IMR-90 (cell line): ENCODE data around the gene RBBP6. TPM values are rescaled to one million over a fixed set of nuclear protein-coding genes. Genes with fewer than 3 reads are reported as not detected.

Experiments
- ATAC-seq: fragments of 200-7000 bp; cut with Tn5 transposase; 2 replicates; pipeline ENCODE4 v1.9.1; 2020; ENCODE audit warnings: low read depth, mild to moderate bottlenecking, moderate library complexity
- BruUV-seq: library from RNA; stranded (reverse); fragments of 400-500 nt; replicated peaks from 2 replicates; lab custom pipeline; 2021; lab: Mats Ljungman, UMichigan
- CTCF ChIA-PET: fragments of 300-600 bp; formaldehyde crosslinking; extraction: SDS; loops from one replicate; lab custom pipeline; 2021; ENCODE audit warnings: antibody characterized with exemption; lab: Yijun Ruan, JAX
- POLR2A ChIA-PET: fragments of 300-600 bp; sonication (Branson Sonifier 250); formaldehyde crosslinking; loops from one replicate; lab custom pipeline; 2022; ENCODE audit warnings: antibody characterized with exemption; ENCODE audit not compliant: unreplicated experiment; lab: Charles Lee
- DNase-seq: peaks from one replicate; pipeline ENCODE4 v3.0.0; 2013
- H2AFZ ChIP-seq: replicated peaks from 2 replicates; pipeline ENCODE3; 2013; ENCODE audit warnings: low read length, mild to moderate bottlenecking; ENCODE audit not compliant: poor library complexity
- H2AK5ac ChIP-seq: 2 replicates; pipeline ENCODE4 v1.6.1; 2013; ENCODE audit warnings: low read depth, low read length, inconsistent platforms
- H2AK9ac ChIP-seq: replicated peaks from 2 replicates; pipeline ENCODE3; 2013; ENCODE audit warnings: mild to moderate bottlenecking, low read depth, low read length, moderate library complexity; ENCODE audit not compliant: poor library complexity
- H2BK120ac ChIP-seq: 2 replicates; pipeline ENCODE4 v1.6.1; 2013; ENCODE audit warnings: low read depth, low read length, inconsistent platforms
- H2BK15ac ChIP-seq: 3 replicates; pipeline ENCODE4 v1.6.1; 2013; ENCODE audit warnings: low read depth, low read length, inconsistent platforms
- H2BK20ac ChIP-seq: 2 replicates; pipeline ENCODE4 v1.6.1; 2013; ENCODE audit warnings: low read depth, mild to moderate bottlenecking, inconsistent platforms, low read length, moderate library complexity
- H2BK5ac ChIP-seq: 2 replicates; pipeline ENCODE4 v1.6.1; 2013; ENCODE audit warnings: mild to moderate bottlenecking, low read depth, low read length, inconsistent platforms; ENCODE audit not compliant: poor library complexity, severe bottlenecking
- H3K14ac ChIP-seq: replicated peaks from 2 replicates; pipeline ENCODE4 v1.6.1; 2013; ENCODE audit warnings: low read depth, low read length, inconsistent platforms
- H3K18ac ChIP-seq: 2 replicates; pipeline ENCODE4 v1.6.1; 2013; ENCODE audit warnings: low read depth, low read length, control low read depth
- H3K23ac ChIP-seq: 2 replicates; pipeline ENCODE4 v1.6.1; 2013; ENCODE audit warnings: low read depth, low read length, inconsistent platforms
- H3K27ac ChIP-seq: 2 replicates; pipeline ENCODE4 v1.5.1; 2013; ENCODE audit warnings: mild to moderate bottlenecking, control low read depth, low read length; ENCODE audit not compliant: insufficient read depth
- H3K27me3 ChIP-seq: 2 replicates; pipeline ENCODE4 v1.6.1; 2013; ENCODE audit warnings: low read length; ENCODE audit not compliant: control insufficient read depth, insufficient read depth
- H3K36me3 ChIP-seq: 2 replicates; pipeline ENCODE4 v1.6.1; 2013; ENCODE audit warnings: low read length, mixed read lengths; ENCODE audit not compliant: control insufficient read depth, insufficient read depth
- H3K4ac ChIP-seq: 2 replicates; pipeline ENCODE4 v1.6.1; 2013; ENCODE audit warnings: low read depth, low read length, inconsistent platforms
- H3K4me1 ChIP-seq: 2 replicates; pipeline ENCODE4 v1.6.1; 2013; ENCODE audit warnings: low read length, mixed read lengths; ENCODE audit not compliant: control insufficient read depth, insufficient read depth
- H3K4me2 ChIP-seq: 2 replicates; pipeline ENCODE4 v1.6.1; 2013; ENCODE audit warnings: low read depth, mild to moderate bottlenecking, control low read depth, low read length, moderate library complexity
- H3K4me3 ChIP-seq: 2 replicates; pipeline ENCODE4 v1.5.1; 2013; ENCODE audit warnings: low read depth, mild to moderate bottlenecking, control low read depth, low read length, moderate library complexity; ENCODE audit not compliant: insufficient read depth
- H3K56ac ChIP-seq: 2 replicates; pipeline ENCODE4 v1.6.1; 2013; ENCODE audit warnings: low read length, inconsistent platforms; ENCODE audit not compliant: insufficient read depth; ENCODE audit errors: extremely low read depth
- H3K79me1 ChIP-seq, 2 experiments: 2 replicates each; pipeline ENCODE4 v1.6.1; 2013; ENCODE audit warnings: low read length in 2 of 2, inconsistent platforms in 1 of 2, low read depth in 1 of 2
- H3K9ac ChIP-seq: 2 replicates; pipeline ENCODE4 v1.6.1; 2013; ENCODE audit warnings: low read depth, low read length, control low read depth
- H3K9me1 ChIP-seq: 2 replicates; pipeline ENCODE4 v1.6.1; 2013; ENCODE audit warnings: low read length, inconsistent platforms; ENCODE audit not compliant: insufficient read depth
- H3K9me3 ChIP-seq: 2 replicates; pipeline ENCODE4 v1.6.1; 2013; ENCODE audit warnings: low read length; ENCODE audit not compliant: control insufficient read depth, insufficient read depth
- H4K20me1 ChIP-seq: 2 replicates; pipeline ENCODE4 v1.6.1; 2013; ENCODE audit warnings: low read length, inconsistent platforms; ENCODE audit not compliant: insufficient read depth
- H4K5ac ChIP-seq: 2 replicates; pipeline ENCODE4 v1.6.1; 2013; ENCODE audit warnings: mild to moderate bottlenecking, low read depth, low read length, control low read depth
- H4K8ac ChIP-seq, 2 experiments: 2 replicates each; pipeline ENCODE4 v1.6.1; 2013; ENCODE audit warnings: low read depth in 2 of 2, low read length in 2 of 2, control low read depth in 1 of 2, inconsistent platforms in 1 of 2
- H4K91ac ChIP-seq: 2 replicates; pipeline ENCODE4 v1.6.1; 2013; ENCODE audit warnings: low read depth, low read length, inconsistent platforms; ENCODE audit not compliant: insufficient read depth
- CEBPB ChIP-seq: IDR thresholded peaks from 2 replicates; pipeline ENCODE4 v1.6.1; 2012; ENCODE audit warnings: low read depth, low read length, improper control_type of control experiment
- CHD1 ChIP-seq: IDR thresholded peaks from 2 replicates; pipeline ENCODE4 v1.6.1; 2012; ENCODE audit warnings: low read depth, low read length, improper control_type of control experiment
- CTCF ChIP-seq: conservative IDR thresholded peaks from 2 replicates; pipeline ENCODE4 v1.5.1; 2012; ENCODE audit warnings: mild to moderate bottlenecking, low read depth, low read length, improper control_type of control experiment
- NFE2L2 ChIP-seq: fragments of 150-350 bp; IDR thresholded peaks from 2 replicates; pipeline ENCODE4 v1.6.1; 2016; ENCODE audit warnings: low read depth, mild to moderate bottlenecking, low read length
- POLR2A ChIP-seq: IDR thresholded peaks from 2 replicates; pipeline ENCODE4 v1.6.1; 2012; ENCODE audit warnings: mild to moderate bottlenecking, low read depth, low read length
- RCOR1 ChIP-seq: IDR thresholded peaks from 2 replicates; pipeline ENCODE4 v1.6.1; 2012; ENCODE audit warnings: mild to moderate bottlenecking, low read length, improper control_type of control experiment; ENCODE audit not compliant: insufficient replicate concordance
- RFX5 ChIP-seq: IDR thresholded peaks from 2 replicates; pipeline ENCODE4 v1.8.0; 2012; ENCODE audit warnings: low read depth, mild to moderate bottlenecking, low read length, moderate library complexity
- SMC3 ChIP-seq: fragments of 150-350 bp; IDR thresholded peaks from 2 replicates; pipeline ENCODE4 v1.6.1; 2016; ENCODE audit warnings: low read depth, mild to moderate bottlenecking, antibody characterized with exemption, low read length, moderate library complexity
- USF2 ChIP-seq: fragments of 150-350 bp; IDR thresholded peaks from 2 replicates; pipeline ENCODE4 v1.6.1; 2017; ENCODE audit warnings: mild to moderate bottlenecking, antibody characterized with exemption, low read length, low read depth
- WGBS, 2 experiments: methylation state at CpG; one replicate each; pipeline versions ENCODE4 v1.1.5 to v1.1.7; 2013; ENCODE audit warnings: missing lambda C conversion rate in 2 of 2; ENCODE audit not compliant: insufficient read length in 1 of 2; ENCODE audit errors: extremely low coverage in 2 of 2; 5-methylcytosine and 5-hydroxymethylcytosine counted together
- dilution Hi-C: fragments of 300-500 bp; cut with HindIII; formaldehyde crosslinking; loops from one replicate; pipeline ENCODE4 v1.14.3; 2018; ENCODE audit warnings: low sequenced_read_pairs; ENCODE audit not compliant: unreplicated experiment
- in situ Hi-C: fragments of 300-500 bp; cut with MboI; formaldehyde crosslinking; loops from 3 replicates; pipeline ENCODE4 v1.14.3; 2019; ENCODE audit warnings: low sequenced_read_pairs, inconsistent platforms, mixed read lengths
- intact Hi-C: fragments of 100-400 bp; cut with micrococcal nuclease; formaldehyde crosslinking; loops from 2 replicates; pipeline ENCODE4 v1.10.0; 2022
- polyA plus RNA-seq, 3 experiments: library from polyadenylated mRNA; depleted of rRNA; stranded (reverse); fragments of >200 nt; gene quantifications; 2 replicates each; pipeline ENCODE4 v1.2.3, GENCODE V29; 2012; ENCODE audit warnings: low replicate concordance in 1 of 3
- total RNA-seq: library from RNA; depleted of rRNA; stranded (reverse); fragments of >200 nt; gene quantifications from 2 replicates; pipeline ENCODE4 v1.2.3, GENCODE V29; 2012

The RBBP6 gene
- total and polyA plus RNA-seq, 2 of the 4 experiments (the other 2 are of a cell fraction) = 7.2 to 17.8 TPM

GRCh38 chr16:24609417-24609739 lies 70.0 kb downstream of the RBBP6 start:
- no peak overlapping the region for H3K4me3 ChIP-seq
- CTCF ChIA-PET = interaction anchor here (0.6 kb wide), 1 partner anchor 8 kb away, joined by 3 read pairs; no protein-coding TSS in a partner anchor
- DNase-seq = no peak
- peak overlapping the region; percentile 71; the same call in 1 of the 2 replicates for H3K4me2 ChIP-seq
- H2BK15ac ChIP-seq = no peak overlapping the region
- TF ChIP-seq NFE2L2 = no peak
- TF ChIP-seq RFX5 = no peak
- TF ChIP-seq SMC3 = no peak
- no peak for TF ChIP-seq CHD1
- no peak for TF ChIP-seq CEBPB
- TF ChIP-seq CTCF = no peak
- TF ChIP-seq POLR2A = no peak
- TF ChIP-seq RCOR1 = no peak
- no peak for TF ChIP-seq USF2
- no peak overlapping the region for H3K27ac ChIP-seq
- H3K4ac ChIP-seq = no peak overlapping the region
- no TSS peak for BruUV-seq
- no peak overlapping the region for H3K18ac ChIP-seq
- H4K5ac ChIP-seq = no peak overlapping the region
- H3K9ac ChIP-seq = no peak overlapping the region; the same call in 1 of the 2 replicates
- no peaks in the 10 kb centered on the region for H3K79me1 ChIP-seq
- no peak overlapping the region for H2BK120ac ChIP-seq
- no peak overlapping the region for H4K91ac ChIP-seq
- dilution Hi-C loops = no loop called here
- intact Hi-C loops = no loop called here
- H3K56ac ChIP-seq = no peak overlapping the region
- in situ Hi-C loops = no loop called here
- no peak overlapping the region for H2AK9ac ChIP-seq
- peaks cover 6% of the 10 kb centered on the region for H3K4me1 ChIP-seq
- ATAC-seq = peak; percentile 37
- no peak overlapping the region for H3K14ac ChIP-seq
- H2BK5ac ChIP-seq = no peak overlapping the region
- no peak overlapping the region for H2AK5ac ChIP-seq
- no peak overlapping the region for H4K8ac ChIP-seq
- no peaks in the 10 kb centered on the region for H3K36me3 ChIP-seq
- H2AFZ ChIP-seq = peak overlapping the region; percentile 78
- no peaks in the 10 kb centered on the region for H3K9me1 ChIP-seq
- no peaks in the 10 kb centered on the region for H4K20me1 ChIP-seq
- H2BK20ac ChIP-seq = no peak overlapping the region
- peaks cover 4% of the 10 kb centered on the region for H3K9me3 ChIP-seq
- H3K27me3 ChIP-seq = peaks cover 26% of the 10 kb centered on the region
- H3K23ac ChIP-seq = no peak overlapping the region
- WGBS, 2 experiments = no CpG with 5 or more reads among the region's 4 CpGs
- POLR2A ChIA-PET = no interaction called here
